ENCODE measurements around the gene GET4. TPM values are rescaled to one million over a fixed set of nuclear protein-coding genes. Genes with fewer than 3 reads are reported as not detected.
"Not testable (repeated sequence)": the region's sequence is repeated elsewhere in the genome, so short reads cannot be mapped to it uniquely, and the experiment has no call there.

Gene GET4
- total RNA-seq, 1 experiment from 2014 or later: 36.1 TPM

- Histone ChIP-seq H3K4me3 (no peak overlapping the region), H3K36me3 (peaks cover 36% of the 10 kb centered on the region), H3K27me3 (replicated peaks) (no peaks in the 10 kb centered on the region), H3K27ac (no peak overlapping the region), H3K4me1 (replicated peaks) (peaks cover 17% of the 10 kb centered on the region), H3K9me3 (replicated peaks) (no peaks in the 10 kb centered on the region)
- DNase-seq (ENCODE audit: low read depth in 1 of 2, low spot score in 2 of 2): no peak
These were observed 39.4 kb upstream of the GET4 start for GRCh38 chr7:837001-837400.

DNA sequence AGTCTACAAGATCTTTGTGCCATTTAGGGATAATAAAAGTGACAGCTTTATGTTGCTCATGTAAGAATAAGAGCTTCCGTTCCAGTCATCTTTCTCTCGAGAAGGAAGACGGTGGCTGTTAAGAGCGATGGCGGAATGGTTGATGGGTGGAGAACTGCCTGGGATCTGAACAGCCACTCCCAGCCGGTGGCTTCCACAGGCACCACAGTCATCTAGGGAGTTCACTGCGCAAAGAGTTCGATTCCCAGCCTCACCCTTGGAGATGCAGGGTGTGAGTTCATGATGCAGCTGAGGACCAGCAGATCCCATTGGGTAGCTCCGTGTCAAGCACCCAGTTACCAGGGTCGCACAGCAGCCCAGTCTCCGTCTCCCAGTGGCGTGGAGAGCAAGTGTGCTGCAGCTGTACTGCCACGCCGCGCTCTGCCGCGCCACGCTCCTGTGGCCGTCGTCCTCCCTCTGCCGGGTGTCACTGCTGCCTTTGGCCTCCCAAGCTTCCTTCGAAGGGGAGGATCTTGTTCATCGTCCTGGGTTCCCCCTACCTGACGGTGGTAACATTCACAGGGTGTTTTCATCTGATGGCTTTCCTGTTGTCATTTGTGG, 36.3 kb upstream of the GET4 start:
- H3K4me1 ChIP-seq (replicated peaks): no peaks in the 10 kb centered on the region

DNA sequence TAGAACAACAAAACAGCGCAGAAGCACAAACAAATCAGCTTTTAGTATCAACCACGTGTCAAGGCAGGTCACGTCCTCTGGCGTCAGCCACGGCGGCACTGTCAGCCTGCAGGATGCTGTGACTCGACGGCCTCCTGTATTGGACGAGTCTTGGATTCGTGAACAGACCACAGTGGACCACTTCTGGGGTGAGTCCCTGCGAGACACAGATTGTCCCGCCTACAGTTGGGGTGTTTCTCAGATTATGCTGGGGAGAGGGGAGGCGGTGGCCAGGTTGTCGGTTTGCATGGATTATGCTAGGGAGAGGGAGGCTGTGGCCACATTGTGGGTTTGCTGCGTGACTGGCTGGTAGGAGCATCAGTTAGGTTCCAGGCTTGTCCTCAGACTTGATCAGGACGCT, 34.4 kb upstream of the GET4 start:
- Histone ChIP-seq H3K27ac (no peak overlapping the region), H3K4me3 (no peak overlapping the region), H3K4me1 (replicated peaks) (no peaks in the 10 kb centered on the region), H3K27me3 (replicated peaks) (no peaks in the 10 kb centered on the region), H3K9me3 (replicated peaks) (0 out of 2 replicates have a peak, but pooled peaks cover 3% of the 10 kb centered on the region), H3K36me3 (peaks cover 55% of the 10 kb centered on the region)
- no peak for DNase-seq (ENCODE audit: low read depth in 1 of 2, low spot score in 2 of 2)

More for the DNA sequence above, 36.3 kb upstream of the GET4 start:
- H3K27me3 ChIP-seq (replicated peaks): no peaks in the 10 kb centered on the region
- no peak overlapping the region for H3K4me3 ChIP-seq
- peaks cover 58% of the 10 kb centered on the region for H3K36me3 ChIP-seq
- H3K27ac ChIP-seq: no peak overlapping the region
- H3K9me3 ChIP-seq (replicated peaks): no peaks in the 10 kb centered on the region
- no peak for DNase-seq (ENCODE audit: low read depth in 1 of 2, low spot score in 2 of 2)

- H3K4me1 ChIP-seq (replicated peaks): no peaks in the 10 kb centered on the region
- no peak overlapping the region for H3K4me3 ChIP-seq
- H3K36me3 ChIP-seq: peaks cover 52% of the 10 kb centered on the region
- no peak for DNase-seq (ENCODE audit: low read depth in 1 of 2, low spot score in 2 of 2)
- 0 out of 2 replicates have a peak, but pooled peaks cover 3% of the 10 kb centered on the region for H3K9me3 ChIP-seq (replicated peaks)
- H3K27ac ChIP-seq: no peak overlapping the region
- H3K27me3 ChIP-seq (replicated peaks): no peaks in the 10 kb centered on the region
These were observed 33.8 kb upstream of the GET4 start for GRCh38 chr7:842431-843031.

DNA sequence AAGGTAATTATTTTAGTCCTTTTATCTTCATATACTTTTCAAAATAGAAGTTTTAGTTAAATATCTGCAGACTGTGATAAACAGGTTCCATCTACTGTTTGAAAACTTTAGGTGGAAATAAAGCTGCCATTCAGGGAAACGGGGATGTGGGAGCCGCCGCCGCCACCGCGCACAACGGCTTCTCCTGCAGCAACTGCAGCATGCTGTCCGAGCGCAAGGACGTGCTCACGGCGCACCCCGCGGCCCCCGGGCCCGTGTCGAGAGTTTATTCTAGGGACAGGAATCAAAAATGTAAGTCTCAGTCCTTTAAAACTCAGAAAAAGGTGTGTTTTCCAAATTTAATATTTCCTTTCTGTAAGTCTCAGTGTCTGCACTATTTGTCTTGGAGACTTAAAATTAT, 33.1 kb upstream of the GET4 start:
- Histone ChIP-seq H3K27ac (no peak overlapping the region), H3K4me3 (no peak overlapping the region), H3K4me1 (replicated peaks) (no peaks in the 10 kb centered on the region), H3K9me3 (replicated peaks) (0 out of 2 replicates have a peak, but pooled peaks cover 3% of the 10 kb centered on the region), H3K27me3 (replicated peaks) (no peaks in the 10 kb centered on the region), H3K36me3 (peaks cover 48% of the 10 kb centered on the region)
- no peak for DNase-seq (ENCODE audit: low read depth in 1 of 2, low spot score in 2 of 2)

- Histone ChIP-seq H3K27me3 (replicated peaks) (no peaks in the 10 kb centered on the region), H3K9me3 (replicated peaks) (0 out of 2 replicates have a peak, but pooled peaks cover 3% of the 10 kb centered on the region), H3K36me3 (peaks cover 49% of the 10 kb centered on the region), H3K27ac (no peak overlapping the region), H3K4me1 (replicated peaks) (no peaks in the 10 kb centered on the region), H3K4me3 (no peak overlapping the region)
- DNase-seq (ENCODE audit: low read depth in 1 of 2, low spot score in 2 of 2): no peak
These were observed 32.3 kb upstream of the GET4 start for GRCh38 chr7:844043-844442.

DNA sequence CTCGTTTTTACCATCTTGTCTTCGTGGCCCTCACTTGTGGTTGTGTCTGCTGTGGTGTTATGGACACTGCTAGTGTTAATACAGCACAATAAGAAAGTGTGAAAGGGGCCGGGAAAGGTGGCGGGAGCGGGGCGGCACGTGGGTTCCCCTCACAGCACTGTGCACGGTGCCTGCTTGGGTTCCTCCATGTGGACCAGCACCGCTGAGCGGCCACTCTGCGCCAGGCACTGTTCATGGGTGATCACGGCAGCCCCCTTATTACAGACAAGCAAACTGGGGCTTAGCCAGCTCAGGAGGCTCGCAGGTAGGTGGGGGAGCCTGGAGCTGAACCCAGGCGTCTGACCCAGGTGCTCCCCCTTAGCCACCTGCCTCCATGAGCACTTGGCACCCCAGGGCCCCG, 31.8 kb upstream of the GET4 start:
- 0 out of 2 replicates have a peak, but pooled peaks cover 3% of the 10 kb centered on the region for H3K9me3 ChIP-seq (replicated peaks)
- H3K27me3 ChIP-seq (replicated peaks): no peaks in the 10 kb centered on the region
- peaks cover 52% of the 10 kb centered on the region for H3K36me3 ChIP-seq
- DNase-seq (ENCODE audit: low read depth in 1 of 2, low spot score in 2 of 2): no peak
- H3K4me1 ChIP-seq (replicated peaks): no peaks in the 10 kb centered on the region
- no peak overlapping the region for H3K27ac ChIP-seq
- no peak overlapping the region for H3K4me3 ChIP-seq

GRCh38 chr7:845091-845490, 31.3 kb upstream of the GET4 start:
- no peak for DNase-seq (ENCODE audit: low read depth in 1 of 2, low spot score in 2 of 2)
- 0 out of 2 replicates have a peak, but pooled peaks cover 3% of the 10 kb centered on the region for H3K9me3 ChIP-seq (replicated peaks)
- no peak overlapping the region for H3K4me3 ChIP-seq
- no peaks in the 10 kb centered on the region for H3K4me1 ChIP-seq (replicated peaks)
- H3K27me3 ChIP-seq (replicated peaks): no peaks in the 10 kb centered on the region
- H3K27ac ChIP-seq: no peak overlapping the region
- peaks cover 55% of the 10 kb centered on the region for H3K36me3 ChIP-seq

DNA sequence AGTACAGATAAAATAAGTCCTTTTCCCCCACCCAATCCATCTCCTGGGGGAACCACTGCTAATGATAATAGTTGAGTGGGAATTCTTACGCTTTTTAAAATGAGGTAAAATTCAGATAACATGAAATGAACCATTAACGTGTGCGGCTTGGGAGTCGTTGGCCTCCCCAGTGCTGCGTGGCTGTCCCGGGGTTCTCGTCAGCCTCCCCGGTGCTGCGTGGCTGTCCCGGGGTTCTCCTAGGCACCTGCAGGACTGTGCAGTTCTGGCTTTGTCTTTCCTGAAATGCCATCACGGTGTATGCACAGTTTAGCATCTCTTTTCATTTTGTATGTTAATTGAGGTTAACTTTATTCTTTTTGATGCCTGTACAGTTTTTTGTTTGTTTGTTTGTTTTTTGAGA, 30.6 kb upstream of the GET4 start:
- H3K27ac ChIP-seq: no peak overlapping the region
- no peaks in the 10 kb centered on the region for H3K27me3 ChIP-seq (replicated peaks)
- H3K4me3 ChIP-seq: no peak overlapping the region
- 0 out of 2 replicates have a peak, but pooled peaks cover 3% of the 10 kb centered on the region for H3K9me3 ChIP-seq (replicated peaks)
- H3K36me3 ChIP-seq: peaks cover 53% of the 10 kb centered on the region
- no peaks in the 10 kb centered on the region for H3K4me1 ChIP-seq (replicated peaks)
- no peak for DNase-seq (ENCODE audit: low read depth in 1 of 2, low spot score in 2 of 2)

GRCh38 chr7:846958-847650, 29.2 kb upstream of the GET4 start:
- H3K4me1 ChIP-seq (replicated peaks); H3K27ac ChIP-seq; DNase-seq (ENCODE audit: low read depth in 1 of 2, low spot score in 2 of 2); H3K27me3 ChIP-seq (replicated peaks); H3K9me3 ChIP-seq (replicated peaks); H3K4me3 ChIP-seq: not testable (repeated sequence)
- peaks cover 60% of the 10 kb centered on the region for H3K36me3 ChIP-seq

GRCh38 chr7:847728-848127, 28.6 kb upstream of the GET4 start:
- not testable (repeated sequence) for H3K9me3 ChIP-seq (replicated peaks); H3K27ac ChIP-seq; H3K4me3 ChIP-seq; H3K4me1 ChIP-seq (replicated peaks); DNase-seq (ENCODE audit: low read depth in 1 of 2, low spot score in 2 of 2); H3K27me3 ChIP-seq (replicated peaks)
- H3K36me3 ChIP-seq: peaks cover 60% of the 10 kb centered on the region

DNA sequence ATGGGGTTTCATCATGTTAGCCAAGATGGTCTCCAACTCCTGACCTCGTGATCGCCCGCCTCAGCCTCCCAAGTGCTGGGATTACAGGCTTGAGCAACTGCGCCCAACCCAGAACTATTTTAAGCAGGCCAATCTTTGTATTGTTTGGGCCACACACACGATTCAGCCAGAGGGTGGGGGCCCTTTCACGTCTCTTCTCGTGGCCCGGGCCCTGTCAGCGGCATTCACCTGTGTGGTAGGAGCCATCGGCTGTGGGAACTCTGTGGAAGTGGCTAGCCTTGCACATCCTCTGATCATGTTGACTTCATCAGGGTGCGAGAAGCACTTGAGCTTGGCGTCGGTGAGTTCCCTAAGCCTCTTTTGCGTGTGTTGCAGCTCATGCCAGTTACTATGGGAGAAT, 27.2 kb upstream of the GET4 start:
- H3K4me3 ChIP-seq: no peak overlapping the region
- DNase-seq (ENCODE audit: low read depth in 1 of 2, low spot score in 2 of 2): no peak
- 0 out of 2 replicates have a peak, but pooled peaks cover 3% of the 10 kb centered on the region for H3K9me3 ChIP-seq (replicated peaks)
- no peak overlapping the region for H3K27ac ChIP-seq
- H3K4me1 ChIP-seq (replicated peaks): no peaks in the 10 kb centered on the region
- H3K27me3 ChIP-seq (replicated peaks): no peaks in the 10 kb centered on the region
- peaks cover 63% of the 10 kb centered on the region for H3K36me3 ChIP-seq

GRCh38 chr7:849781-850180, 26.6 kb upstream of the GET4 start:
- H3K9me3 ChIP-seq (replicated peaks): 0 out of 2 replicates have a peak, but pooled peaks cover 3% of the 10 kb centered on the region
- H3K4me1 ChIP-seq (replicated peaks): no peaks in the 10 kb centered on the region
- peaks cover 64% of the 10 kb centered on the region for H3K36me3 ChIP-seq
- no peak overlapping the region for H3K27ac ChIP-seq
- H3K4me3 ChIP-seq: no peak overlapping the region
- no peak for DNase-seq (ENCODE audit: low read depth in 1 of 2, low spot score in 2 of 2)
- H3K27me3 ChIP-seq (replicated peaks): no peaks in the 10 kb centered on the region

DNA sequence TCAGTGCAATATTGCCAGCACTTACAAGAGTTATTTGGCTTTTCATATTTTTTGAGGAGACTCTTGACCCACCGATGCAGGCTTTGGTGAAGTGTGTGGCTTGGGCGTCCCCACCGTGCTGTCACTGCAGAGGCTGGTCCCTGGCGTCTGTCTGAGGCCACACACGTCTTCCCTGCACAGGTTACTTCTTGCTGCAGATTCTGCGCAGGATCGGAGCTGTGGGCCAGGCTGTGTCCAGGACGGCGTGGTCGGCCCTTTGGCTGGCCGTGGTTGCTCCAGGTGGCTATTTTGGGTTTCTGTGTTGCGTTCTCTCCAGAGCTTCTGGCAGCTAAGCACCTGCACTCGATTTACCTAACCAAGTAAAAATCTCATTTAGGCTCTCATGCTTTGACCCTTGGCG, 25.1 kb upstream of the GET4 start:
- Histone ChIP-seq H3K4me1 (replicated peaks) (no peaks in the 10 kb centered on the region), H3K9me3 (replicated peaks) (0 out of 2 replicates have a peak, but pooled peaks cover 3% of the 10 kb centered on the region), H3K27me3 (replicated peaks) (no peaks in the 10 kb centered on the region), H3K4me3 (no peak overlapping the region), H3K36me3 (peaks cover 71% of the 10 kb centered on the region), H3K27ac (no peak overlapping the region)
- DNase-seq (ENCODE audit: low read depth in 1 of 2, low spot score in 2 of 2): no peak

Measured in SJSA1 (cell line).